Measurements from ENCODE around the gene STX8.

The STX8 gene

GRCh38 chr17:9239246-9239792 is 336.3 kb downstream of the STX8 start:
- H3K36me3 ChIP-seq (ENCODE audit: control insufficient read depth in 2 of 2, insufficient read depth in 1 of 2, low read length in 2 of 2): no peaks in the 10 kb centered on the region
- H3K4me3 ChIP-seq (ENCODE audit: low read depth, low read length): no peak overlapping the region
- H3K9me3 ChIP-seq (ENCODE audit: control insufficient read depth, insufficient read depth, low read depth, low read length): no peaks in the 10 kb centered on the region
- TF ChIP-seq ZNF362 (tag by site-specific recombination; IDR thresholded peaks at IDR 0.05) (no peak), ZNF157 (tag by site-specific recombination; IDR thresholded peaks at IDR 0.05) (no peak), TRIM28 (IDR thresholded peaks at IDR 0.05; ENCODE audit: borderline replicate concordance, low read length) (no peak), ZFHX2 (tag by site-specific recombination; conservative IDR thresholded peaks at IDR 0.05) (peak; percentile 69), EGR2 (tag by site-specific recombination; IDR thresholded peaks at IDR 0.05; ENCODE audit: low read depth) (peak; percentile 36), SCRT2 (tag by site-specific recombination; IDR thresholded peaks at IDR 0.05) (no peak), ZNF324 (tag by site-specific recombination; IDR thresholded peaks at IDR 0.05) (no peak), ZNF658 (tag by site-specific recombination; IDR thresholded peaks at IDR 0.05) (no peak), ZNF398 (tag by site-specific recombination; IDR thresholded peaks at IDR 0.05) (no peak), ZSCAN30 (tag by site-specific recombination; IDR thresholded peaks at IDR 0.05) (no peak), ELK4 (IDR thresholded peaks at IDR 0.05; ENCODE audit: borderline replicate concordance, low read depth, low read length) (no peak), ZEB2 (tag by site-specific recombination; IDR thresholded peaks at IDR 0.05) (no peak), ZBTB20 (tag by site-specific recombination; IDR thresholded peaks at IDR 0.05) (no peak), ZNF791 (tag by site-specific recombination; IDR thresholded peaks at IDR 0.05) (no peak), ZNF645 (tag by site-specific recombination; IDR thresholded peaks at IDR 0.05) (no peak), MZF1 (tag by site-specific recombination; IDR thresholded peaks at IDR 0.05; ENCODE audit: borderline replicate concordance) (no peak), ZNF335 (tag by site-specific recombination; conservative IDR thresholded peaks at IDR 0.05) (peak; percentile 67)
- H3K27ac ChIP-seq (ENCODE audit: extremely low read depth, low read depth, low read length): peak overlapping the region; percentile 50; the same call in 1 of the 2 replicates
- POLR2A ChIA-PET: interaction anchor here (1.8 to 2.0 kb wide), 2 partner anchors 22 to 218 kb away, joined by 5 to 6 read pairs; partner anchors contain the start of gene NTN1
- peaks cover 17% of the 10 kb centered on the region for H3K4me1 ChIP-seq (ENCODE audit: control insufficient read depth, insufficient read depth, low read length)
- CTCF ChIA-PET: no interaction called here

- TF ChIP-seq GLIS1 (tag by site-specific recombination; IDR thresholded peaks at IDR 0.05) (peak; percentile 64), ZNF248 (tag by site-specific recombination; IDR thresholded peaks at IDR 0.05) (no peak), MYNN (tag by site-specific recombination; IDR thresholded peaks at IDR 0.05; ENCODE audit: borderline replicate concordance) (no peak), ZNF239 (tag by site-specific recombination; IDR thresholded peaks at IDR 0.05) (peak; percentile 54; the same call in 1 of the 2 replicates), ZNF596 (tag by site-specific recombination; IDR thresholded peaks at IDR 0.05) (no peak), ZNF398 (tag by site-specific recombination; IDR thresholded peaks at IDR 0.05) (no peak), ZNF133 (tag by site-specific recombination; IDR thresholded peaks at IDR 0.05) (peak; percentile 55; the same call in 1 of the 2 replicates), BCL11B (tag by site-specific recombination; IDR thresholded peaks at IDR 0.05; ENCODE audit: low read depth) (no peak), ZNF18 (tag by site-specific recombination; IDR thresholded peaks at IDR 0.05) (no peak)
- ChIA-PET POLR2A (no interaction called here), CTCF (interaction anchor here (0.6 kb wide), 1 partner anchor 165 kb away, joined by 3 read pairs; no protein-coding TSS in a partner anchor)
- no peak overlapping the region for H3K4me3 ChIP-seq (ENCODE audit: low read depth, low read length)
- H3K27ac ChIP-seq (ENCODE audit: extremely low read depth, low read depth, low read length): no peak overlapping the region; the same call in 1 of the 2 replicates
- peaks cover 17% of the 10 kb centered on the region for H3K4me1 ChIP-seq (ENCODE audit: control insufficient read depth, insufficient read depth, low read length)
- H3K36me3 ChIP-seq (ENCODE audit: control insufficient read depth in 2 of 2, insufficient read depth in 1 of 2, low read length in 2 of 2): no peaks in the 10 kb centered on the region
- no peaks in the 10 kb centered on the region for H3K9me3 ChIP-seq (ENCODE audit: control insufficient read depth, insufficient read depth, low read depth, low read length)
Measured at GRCh38 chr17:9238340-9239245, 337.0 kb downstream of the STX8 start.

Measured in HEK293 (cell line).